ENCODE results near the gene PTPRR. TPM values are rescaled to one million over a fixed set of nuclear protein-coding genes. Genes with fewer than 3 reads are reported as not detected.

PTPRR gene
- total and polyA plus RNA-seq, 2 donors, result 0.73 to 2.7 TPM

DNA sequence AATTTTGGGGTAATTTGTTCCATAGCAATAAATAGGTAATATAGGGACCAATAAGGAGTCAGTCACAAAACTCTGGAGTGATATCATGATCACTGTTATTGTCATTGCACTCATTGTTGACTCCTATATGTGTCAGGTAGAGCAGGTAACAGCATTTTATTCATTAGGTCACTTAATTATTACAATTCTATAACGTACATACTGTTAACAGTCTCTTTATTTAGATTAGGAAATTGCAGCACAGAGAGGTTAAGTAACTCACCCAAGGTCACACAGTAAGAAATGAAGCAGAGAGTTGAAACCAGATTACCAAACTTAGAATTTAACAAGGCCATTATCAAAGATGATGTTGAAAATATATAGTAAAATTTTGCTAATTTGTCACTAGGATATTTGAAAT is 233.6 kb downstream of the PTPRR start:
- 53% methylated on average over 1 of the region's 1 CpG for WGBS
- Histone ChIP-seq H3K27ac (ENCODE audit: low read depth) (no peak overlapping the region), H3K4me1 (ENCODE audit: insufficient read depth) (no peaks in the 10 kb centered on the region), H3K4me3 (ENCODE audit: low read depth, low read length) (no peak overlapping the region), H3K36me3 (ENCODE audit: insufficient read depth) (no peaks in the 10 kb centered on the region)
- DNase-seq (ENCODE audit: extremely low spot score), result no peak

DNA sequence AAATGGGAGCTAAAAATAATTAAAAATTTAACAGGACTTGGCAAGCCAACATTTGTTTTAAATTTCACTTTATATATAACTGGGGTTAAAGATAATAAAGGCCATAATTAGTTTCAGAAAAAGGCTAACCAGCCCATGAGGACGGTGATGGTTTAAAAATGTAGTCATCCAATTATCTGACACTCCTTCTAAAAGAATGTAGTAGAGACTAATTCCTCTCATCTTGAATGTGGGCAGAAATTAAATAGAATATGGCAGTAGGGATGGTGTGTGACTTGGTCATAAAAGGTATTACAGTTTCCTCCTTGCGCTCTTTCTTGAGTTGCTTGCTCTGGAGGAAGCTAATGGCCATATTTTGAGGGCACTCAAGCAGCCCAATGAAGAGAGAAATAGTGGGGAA is 234.2 kb downstream of the PTPRR start:
- Histone ChIP-seq H3K27ac (ENCODE audit: low read depth) (no peak overlapping the region), H3K4me1 (ENCODE audit: insufficient read depth) (no peaks in the 10 kb centered on the region), H3K4me3 (ENCODE audit: low read depth, low read length) (no peak overlapping the region), H3K36me3 (ENCODE audit: insufficient read depth) (no peaks in the 10 kb centered on the region)
- WGBS, result 79% methylated on average over 2 of the region's 2 CpGs
- no peak for DNase-seq (ENCODE audit: extremely low spot score)

DNA sequence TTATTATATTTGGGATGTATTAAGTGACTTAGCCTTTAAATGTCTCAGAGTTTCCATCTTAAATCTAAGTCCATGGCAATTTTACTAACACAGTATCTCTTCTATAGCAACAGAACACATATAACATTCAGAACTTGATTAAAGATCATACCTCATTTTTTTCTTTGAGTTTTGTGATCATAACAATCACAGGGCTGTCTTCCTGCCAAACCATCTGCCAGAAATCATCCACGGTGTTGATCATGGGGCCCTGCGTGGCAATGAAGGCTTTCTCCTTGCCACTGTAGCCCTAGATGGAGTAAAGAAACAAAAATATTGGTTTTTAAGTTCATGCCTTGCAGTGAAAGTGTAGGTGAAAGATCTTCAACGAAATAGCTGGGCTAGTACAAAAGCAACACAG is 236.6 kb downstream of the PTPRR start:
- no peak for DNase-seq (ENCODE audit: extremely low spot score)
- Histone ChIP-seq H3K4me1 (ENCODE audit: insufficient read depth) (no peaks in the 10 kb centered on the region), H3K4me3 (ENCODE audit: low read depth, low read length) (no peak overlapping the region), H3K36me3 (ENCODE audit: insufficient read depth) (no peaks in the 10 kb centered on the region), H3K27ac (ENCODE audit: low read depth) (no peak overlapping the region)
- WGBS, result 81% methylated on average over 3 of the region's 3 CpGs

DNA sequence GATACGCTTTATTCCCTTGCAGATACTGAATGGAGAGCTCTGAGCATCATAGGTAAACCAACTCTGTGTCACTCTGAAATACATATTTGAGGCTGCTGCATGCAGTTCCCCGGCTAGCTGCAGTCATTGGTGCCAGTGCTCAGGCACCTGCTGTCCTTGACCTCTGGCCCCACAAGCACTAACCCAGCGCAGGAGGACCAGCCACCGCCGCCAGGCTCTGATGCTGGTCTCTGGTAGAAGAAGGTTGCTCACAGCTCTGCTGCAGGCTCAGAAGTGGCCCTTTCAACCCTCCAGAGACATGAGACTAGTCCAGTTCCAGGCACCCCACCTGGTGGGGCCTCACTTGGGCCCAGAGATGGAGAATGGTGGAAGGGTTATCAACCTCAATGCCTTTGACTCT is 248.8 kb downstream of the PTPRR start:
- no peaks in the 10 kb centered on the region for H3K36me3 ChIP-seq (ENCODE audit: insufficient read depth)
- H3K27ac ChIP-seq (ENCODE audit: low read depth), result no peak overlapping the region
- WGBS, result 95% methylated on average over 5 of the region's 5 CpGs
- H3K4me1 ChIP-seq (ENCODE audit: insufficient read depth), result no peaks in the 10 kb centered on the region
- DNase-seq (ENCODE audit: extremely low spot score), result no peak
- no peak overlapping the region for H3K4me3 ChIP-seq (ENCODE audit: low read depth, low read length)

DNA sequence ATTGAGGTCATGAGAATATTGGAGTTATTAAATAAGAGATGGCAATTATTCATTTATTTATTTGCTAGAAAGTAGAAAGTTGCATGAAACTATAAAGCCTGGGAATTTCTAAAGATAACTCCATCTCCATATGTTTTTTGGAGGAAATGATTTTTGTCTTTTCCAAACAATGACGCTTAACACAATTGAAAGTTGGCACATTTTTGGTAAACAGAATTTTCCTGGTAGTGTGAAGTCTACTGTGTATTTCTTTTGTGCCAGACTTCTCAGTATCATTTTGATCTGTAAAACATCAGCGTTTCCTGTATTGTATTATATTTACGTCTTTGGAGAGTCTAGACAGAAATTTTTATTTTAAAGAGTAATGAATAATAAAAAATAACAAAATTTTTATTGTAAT is 249.6 kb downstream of the PTPRR start:
- H3K4me1 ChIP-seq (ENCODE audit: insufficient read depth), result no peaks in the 10 kb centered on the region
- H3K4me3 ChIP-seq (ENCODE audit: low read depth, low read length), result no peak overlapping the region
- DNase-seq (ENCODE audit: extremely low spot score), result no peak
- WGBS, result 54% methylated on average over 3 of the region's 3 CpGs
- H3K36me3 ChIP-seq (ENCODE audit: insufficient read depth), result no peaks in the 10 kb centered on the region
- no peak overlapping the region for H3K27ac ChIP-seq (ENCODE audit: low read depth)

DNA sequence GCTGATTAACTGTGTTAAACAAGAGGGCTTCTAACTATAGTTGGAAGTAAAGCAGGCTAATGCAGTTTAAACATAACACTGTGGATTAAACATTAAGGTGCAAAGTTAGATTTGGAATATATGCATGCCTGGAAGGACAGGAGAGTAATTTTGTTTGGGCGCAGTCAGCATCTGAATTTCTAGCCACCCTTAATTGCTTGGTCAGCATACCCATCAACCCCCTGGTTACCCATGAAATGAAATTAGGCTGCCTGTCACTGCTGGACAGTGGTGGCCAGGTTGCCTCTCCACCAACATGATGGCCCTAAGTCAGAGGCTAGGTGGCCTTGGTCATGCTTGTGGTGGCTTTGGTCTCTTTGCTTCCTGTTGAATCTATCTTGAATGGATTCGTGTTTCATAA is 253.3 kb downstream of the PTPRR start:
- Histone ChIP-seq H3K36me3 (ENCODE audit: insufficient read depth) (no peaks in the 10 kb centered on the region), H3K27ac (ENCODE audit: low read depth) (no peak overlapping the region), H3K4me3 (ENCODE audit: low read depth, low read length) (no peak overlapping the region), H3K4me1 (ENCODE audit: insufficient read depth) (no peaks in the 10 kb centered on the region)
- DNase-seq (ENCODE audit: extremely low spot score), result no peak
- WGBS, result 90% methylated on average over 2 of the region's 2 CpGs

DNA sequence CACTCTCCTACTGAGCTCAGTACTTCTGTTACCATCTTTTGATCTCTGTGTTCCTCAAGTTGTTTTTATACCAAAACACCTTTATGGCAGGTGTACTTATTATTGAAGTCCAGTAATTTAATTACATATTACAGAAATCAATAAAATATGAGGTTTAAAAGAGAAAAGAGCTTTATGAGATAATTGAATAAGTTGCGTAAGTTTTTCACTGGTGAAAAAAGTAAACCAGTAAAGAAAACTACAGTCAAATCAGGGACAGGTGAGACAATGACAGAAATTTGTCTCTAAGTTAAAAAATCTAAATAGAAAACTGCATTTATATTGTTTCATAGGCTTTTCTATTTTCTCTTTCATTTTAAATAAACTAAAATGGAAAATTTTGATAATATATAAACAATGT is 254.2 kb downstream of the PTPRR start:
- Histone ChIP-seq H3K4me3 (ENCODE audit: low read depth, low read length) (no peak overlapping the region), H3K4me1 (ENCODE audit: insufficient read depth) (no peaks in the 10 kb centered on the region), H3K27ac (ENCODE audit: low read depth) (no peak overlapping the region), H3K36me3 (ENCODE audit: insufficient read depth) (no peaks in the 10 kb centered on the region)
- no peak for DNase-seq (ENCODE audit: extremely low spot score)
- 95% methylated on average over 1 of the region's 1 CpG for WGBS

DNA sequence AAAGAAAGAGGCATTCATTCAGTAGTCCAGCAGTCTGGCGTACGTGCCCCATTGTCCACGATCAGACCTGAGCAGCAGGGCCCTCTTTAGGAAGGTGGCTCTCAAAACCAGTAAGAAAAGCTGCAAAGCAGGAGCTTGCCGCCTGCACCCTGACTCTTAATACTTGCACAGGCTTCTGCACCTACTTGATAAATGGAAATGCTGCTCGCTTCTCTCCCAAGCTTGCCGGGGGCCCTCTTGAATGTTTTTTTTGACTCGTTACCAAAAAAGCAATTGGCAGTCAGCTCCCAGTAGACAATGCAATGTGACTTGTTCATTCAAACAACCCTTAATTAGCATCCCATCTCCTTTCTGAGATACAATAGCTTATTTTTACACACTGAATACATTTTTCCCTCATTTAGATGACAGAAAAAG is 256.1 kb downstream of the PTPRR start:
- WGBS, result 46% methylated on average over 7 of the region's 7 CpGs
- H3K4me3 ChIP-seq (ENCODE audit: low read depth, low read length), result no peak overlapping the region
- no peaks in the 10 kb centered on the region for H3K36me3 ChIP-seq (ENCODE audit: insufficient read depth)
- DNase-seq (ENCODE audit: extremely low spot score), result no peak
- no peak overlapping the region for H3K27ac ChIP-seq (ENCODE audit: low read depth)
- no peaks in the 10 kb centered on the region for H3K4me1 ChIP-seq (ENCODE audit: insufficient read depth)

DNA sequence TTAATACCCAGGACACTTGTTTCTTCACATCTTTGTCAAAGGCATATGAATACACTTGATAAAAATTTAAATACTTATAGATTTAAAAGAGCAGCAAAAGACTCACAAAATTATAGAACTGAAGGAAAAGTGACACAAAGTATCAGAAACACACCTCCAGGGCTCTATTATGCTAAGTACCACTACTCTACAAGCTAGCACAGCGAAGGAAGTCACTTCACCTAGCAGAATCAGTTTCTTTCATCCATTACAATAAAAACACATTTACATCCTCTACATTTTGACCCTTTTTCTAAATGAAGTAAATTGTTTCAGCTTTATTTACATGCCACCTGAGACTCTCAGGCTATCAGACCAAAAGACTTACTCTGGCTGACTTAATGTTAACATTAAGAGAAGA is 256.7 kb downstream of the PTPRR start:
- no peak overlapping the region for H3K27ac ChIP-seq (ENCODE audit: low read depth)
- H3K4me3 ChIP-seq (ENCODE audit: low read depth, low read length), result no peak overlapping the region
- 92% methylated on average over 1 of the region's 1 CpG for WGBS
- H3K4me1 ChIP-seq (ENCODE audit: insufficient read depth), result no peaks in the 10 kb centered on the region
- no peak for DNase-seq (ENCODE audit: extremely low spot score)
- H3K36me3 ChIP-seq (ENCODE audit: insufficient read depth), result no peaks in the 10 kb centered on the region

DNA sequence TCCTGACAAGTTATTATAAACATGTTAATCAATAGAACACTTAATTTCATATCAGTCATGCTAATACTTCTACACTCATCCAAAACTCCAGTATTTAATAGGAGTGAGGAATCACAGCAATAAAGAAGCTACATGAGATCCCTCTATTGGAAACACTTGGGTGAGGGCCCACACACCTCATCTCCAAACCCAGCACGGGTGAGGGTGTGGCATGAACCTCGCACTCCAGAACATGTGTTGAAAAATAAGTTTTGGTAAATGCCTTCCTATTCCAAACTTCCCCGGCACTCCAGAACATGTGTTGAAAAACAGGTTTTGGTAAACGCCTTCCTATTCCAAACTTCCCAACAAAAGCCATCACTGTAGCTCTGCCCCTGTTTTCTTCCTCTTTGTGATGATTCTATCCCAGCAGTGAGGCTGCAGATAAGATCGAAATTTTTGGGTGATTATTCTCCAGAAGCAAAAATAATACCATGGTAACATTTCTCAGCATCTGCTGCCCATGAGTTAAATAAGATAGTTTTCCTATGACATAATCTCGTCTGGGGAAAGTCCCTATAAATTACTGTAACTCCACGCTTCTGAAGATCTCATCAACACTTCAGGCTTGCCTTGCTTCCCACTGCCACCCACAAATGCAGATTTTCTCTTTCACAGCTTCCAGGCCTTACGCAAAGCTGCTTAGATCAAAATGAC is 258.9 kb downstream of the PTPRR start:
- no peaks in the 10 kb centered on the region for H3K36me3 ChIP-seq (ENCODE audit: insufficient read depth)
- H3K4me1 ChIP-seq (ENCODE audit: insufficient read depth), result no peaks in the 10 kb centered on the region
- no peak overlapping the region for H3K27ac ChIP-seq (ENCODE audit: low read depth)
- 60% methylated on average over 8 of the region's 8 CpGs for WGBS
- no peak for DNase-seq (ENCODE audit: extremely low spot score)
- no peak overlapping the region for H3K4me3 ChIP-seq (ENCODE audit: low read depth, low read length)

DNA sequence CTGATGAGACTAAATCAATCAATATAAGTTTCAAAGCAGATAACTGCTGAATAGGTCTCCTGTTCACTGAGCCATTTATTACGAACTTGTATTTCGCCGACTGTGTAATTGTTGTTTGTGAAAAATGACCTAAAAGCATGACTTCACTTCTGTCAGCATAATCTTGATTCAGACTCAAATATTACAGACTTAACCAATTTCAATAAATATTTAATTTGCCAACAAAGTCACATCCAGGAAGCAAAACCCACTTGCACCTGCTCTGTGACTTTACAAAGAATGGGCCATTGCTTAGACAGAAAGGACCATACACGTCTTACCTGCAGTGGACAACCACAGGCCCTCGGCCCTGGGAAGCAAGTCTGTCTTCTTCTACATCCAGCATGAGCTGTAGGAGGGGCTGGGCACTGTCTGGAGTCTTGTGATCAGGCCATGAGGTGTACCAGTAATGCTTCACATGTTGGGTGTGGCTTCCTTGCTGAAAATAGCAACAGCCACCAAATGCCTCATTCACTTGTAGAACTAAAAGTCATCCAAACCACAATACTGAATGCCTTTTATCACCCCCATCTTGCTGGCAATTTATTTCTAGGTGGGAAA is 259.8 kb downstream of the PTPRR start:
- 76% methylated on average over 5 of the region's 5 CpGs for WGBS
- DNase-seq (ENCODE audit: extremely low spot score), result no peak
- no peaks in the 10 kb centered on the region for H3K4me1 ChIP-seq (ENCODE audit: insufficient read depth)
- H3K36me3 ChIP-seq (ENCODE audit: insufficient read depth), result no peaks in the 10 kb centered on the region
- H3K4me3 ChIP-seq (ENCODE audit: low read depth, low read length), result no peak overlapping the region
- no peak overlapping the region for H3K27ac ChIP-seq (ENCODE audit: low read depth)

DNA sequence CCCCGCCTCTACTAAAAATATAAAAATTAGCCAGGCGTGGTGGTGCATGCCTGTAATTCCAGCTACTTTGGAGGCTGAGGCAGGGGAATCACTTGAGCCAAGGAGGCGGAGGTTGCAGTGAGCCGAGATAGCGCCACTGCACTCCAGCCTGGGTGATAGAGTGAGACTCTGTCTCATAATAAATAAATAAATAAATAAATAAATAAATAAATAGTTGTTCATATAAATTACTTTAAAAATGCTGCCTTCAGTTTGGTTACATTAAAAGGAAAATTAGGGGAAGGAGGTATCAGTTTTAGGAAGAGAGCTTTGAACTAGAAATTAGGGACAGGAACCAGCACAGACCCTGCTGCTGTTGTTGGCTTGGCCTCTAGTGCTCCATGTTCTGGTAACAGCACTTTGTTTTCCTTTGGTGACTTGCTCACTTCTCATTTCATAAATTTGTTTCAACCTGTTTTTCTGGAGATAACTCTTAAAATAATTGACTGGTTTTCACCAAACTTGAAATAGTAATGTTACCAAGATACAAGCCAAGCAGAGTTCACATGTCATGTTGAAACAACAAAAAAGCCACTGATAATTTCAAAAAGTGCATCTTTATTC is 260.4 kb downstream of the PTPRR start:
- DNase-seq (ENCODE audit: extremely low spot score), result no peak
- Histone ChIP-seq H3K4me1 (ENCODE audit: insufficient read depth) (no peaks in the 10 kb centered on the region), H3K36me3 (ENCODE audit: insufficient read depth) (no peaks in the 10 kb centered on the region), H3K27ac (ENCODE audit: low read depth) (no peak overlapping the region), H3K4me3 (ENCODE audit: low read depth, low read length) (no peak overlapping the region)
- 97% methylated on average over 5 of the region's 5 CpGs for WGBS

DNA sequence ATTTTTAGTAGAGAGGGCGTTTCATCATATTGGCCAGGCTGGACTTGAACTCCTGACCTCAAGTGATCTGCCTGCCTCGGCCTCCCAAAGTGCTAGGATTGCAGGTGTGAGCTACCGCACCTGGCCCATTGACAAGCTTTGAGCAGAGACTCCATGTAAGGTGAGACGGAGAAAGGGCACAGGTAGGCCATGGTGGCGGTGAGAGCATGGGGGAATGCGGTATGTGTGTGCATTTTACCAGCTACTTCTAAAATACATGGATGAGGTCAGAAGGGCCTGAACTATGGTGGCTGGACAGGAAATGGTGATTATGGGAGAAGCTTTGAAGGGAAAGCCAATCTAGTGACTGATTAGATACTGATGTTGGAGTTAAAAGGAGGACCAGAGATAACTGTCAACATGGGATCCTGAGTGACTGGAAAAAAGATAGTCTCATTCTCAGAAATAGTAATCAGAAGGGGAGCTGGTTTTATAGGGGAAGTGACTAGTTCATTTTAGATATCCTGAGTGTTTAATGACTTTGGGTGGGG is 261.4 kb downstream of the PTPRR start:
- WGBS, result 92% methylated on average over 6 of the region's 6 CpGs
- no peak for DNase-seq (ENCODE audit: extremely low spot score)
- Histone ChIP-seq H3K27ac (ENCODE audit: low read depth) (no peak overlapping the region), H3K36me3 (ENCODE audit: insufficient read depth) (no peaks in the 10 kb centered on the region), H3K4me1 (ENCODE audit: insufficient read depth) (no peaks in the 10 kb centered on the region), H3K4me3 (ENCODE audit: low read depth, low read length) (no peak overlapping the region)

DNA sequence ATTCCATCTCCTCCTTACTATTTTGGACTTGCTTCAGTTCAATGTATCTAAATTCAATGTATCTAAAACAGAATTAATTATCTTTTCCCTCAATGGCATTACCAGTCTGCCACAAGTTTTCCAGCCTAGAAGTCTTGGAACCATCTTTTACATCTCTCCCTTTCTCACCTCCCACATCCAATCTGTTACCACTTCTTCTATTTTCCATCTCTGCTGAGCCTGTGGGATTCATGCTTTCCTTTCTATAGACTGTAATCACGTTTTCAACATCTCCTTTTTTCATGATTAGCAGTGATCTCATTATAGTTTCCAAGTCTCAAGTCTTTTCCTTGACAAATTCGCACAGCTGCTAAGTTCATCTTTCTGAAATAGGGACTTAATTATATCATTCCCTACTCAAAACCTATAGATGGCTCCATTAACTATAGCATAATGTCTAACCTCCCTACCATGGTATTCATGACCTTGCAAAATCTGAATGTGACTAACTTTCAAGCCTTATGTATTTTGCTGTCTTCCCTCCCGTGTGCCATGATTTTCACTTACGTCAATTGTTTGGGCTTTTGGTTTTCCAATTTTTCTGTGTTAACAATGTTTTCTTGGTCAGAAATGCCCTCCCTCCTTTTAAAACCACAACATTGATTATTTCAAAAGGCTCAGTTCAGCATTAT is 262.8 kb downstream of the PTPRR start:
- no peak for DNase-seq (ENCODE audit: extremely low spot score)
- no peaks in the 10 kb centered on the region for H3K36me3 ChIP-seq (ENCODE audit: insufficient read depth)
- WGBS, result 73% methylated on average over 4 of the region's 4 CpGs
- no peaks in the 10 kb centered on the region for H3K4me1 ChIP-seq (ENCODE audit: insufficient read depth)
- H3K27ac ChIP-seq (ENCODE audit: low read depth), result no peak overlapping the region
- no peak overlapping the region for H3K4me3 ChIP-seq (ENCODE audit: low read depth, low read length)

Data from urinary bladder (tissue), 4 donors.